ENCODE measurements around the gene TTC39B. TPM values are rescaled to one million over a fixed set of nuclear protein-coding genes. Genes with fewer than 3 reads are reported as not detected.
A peak's percentile ranks its signal among the peaks of the same experiment; 100 is the strongest.
"Not testable (repeated sequence)": the region's sequence is repeated elsewhere in the genome, so short reads cannot be mapped to it uniquely, and the experiment has no call there.

Gene TTC39B
- total RNA-seq, 1 donor from 2014 or later: 6.2 TPM

DNA sequence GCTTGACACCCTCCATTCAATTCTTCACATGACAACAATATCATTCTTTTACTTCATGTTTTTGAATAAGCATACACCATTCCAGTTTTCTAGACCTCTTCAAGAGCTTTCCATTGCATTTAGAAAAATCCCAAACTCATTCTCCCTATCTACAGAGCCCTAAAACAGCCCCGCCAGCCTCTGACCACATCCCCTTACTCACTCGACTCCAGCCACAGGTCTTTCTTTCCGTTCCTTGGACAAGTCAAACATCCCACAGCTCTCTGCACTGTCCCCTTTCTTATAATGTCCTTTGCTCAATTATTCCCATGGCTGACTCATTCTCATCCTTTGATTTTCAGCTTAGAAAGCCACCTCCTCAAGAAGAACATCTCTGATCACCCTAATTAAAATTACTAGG is 38.2 kb downstream of the TTC39B start:
- no peak for DNase-seq (ENCODE audit: low read depth)

DNA sequence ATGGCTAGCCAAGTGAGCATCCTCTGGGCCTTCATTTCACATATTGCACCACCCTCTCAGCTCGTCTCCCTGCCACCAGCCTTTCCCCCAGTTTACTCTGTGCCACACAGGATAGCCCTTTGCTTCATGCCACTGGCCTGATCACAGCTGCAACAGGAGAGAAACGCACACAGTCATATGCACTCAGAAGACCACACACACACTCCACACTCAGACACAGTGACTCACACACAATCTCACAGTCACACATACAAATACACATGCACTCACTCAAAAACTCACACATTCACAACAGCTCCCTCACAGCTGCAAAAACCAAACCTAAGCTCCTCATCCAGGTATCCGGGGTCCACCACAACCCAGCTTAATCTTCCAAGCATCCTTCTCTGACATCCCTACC is 38.7 kb downstream of the TTC39B start:
- DNase-seq (ENCODE audit: low read depth): no peak

DNA sequence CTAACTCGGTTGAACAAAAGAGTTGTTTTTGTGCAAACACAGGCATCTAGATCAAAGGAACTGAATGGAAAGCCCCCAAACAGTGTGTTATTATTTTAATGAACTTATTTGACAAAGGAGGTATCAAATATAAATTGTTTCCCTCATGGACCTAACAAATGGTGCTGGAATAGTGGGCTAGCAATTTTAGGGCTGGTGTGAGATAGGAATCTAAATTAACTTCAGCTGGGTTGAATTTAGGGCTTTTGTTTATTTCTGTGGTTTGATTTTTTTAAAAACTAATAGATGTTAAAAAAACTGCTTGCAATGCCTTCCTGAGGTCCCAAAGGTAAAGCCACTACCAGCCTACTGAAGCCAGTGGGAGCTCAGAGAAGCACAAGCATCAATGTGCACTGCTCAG is 42.1 kb downstream of the TTC39B start:
- no peak for DNase-seq (ENCODE audit: low read depth)

DNA sequence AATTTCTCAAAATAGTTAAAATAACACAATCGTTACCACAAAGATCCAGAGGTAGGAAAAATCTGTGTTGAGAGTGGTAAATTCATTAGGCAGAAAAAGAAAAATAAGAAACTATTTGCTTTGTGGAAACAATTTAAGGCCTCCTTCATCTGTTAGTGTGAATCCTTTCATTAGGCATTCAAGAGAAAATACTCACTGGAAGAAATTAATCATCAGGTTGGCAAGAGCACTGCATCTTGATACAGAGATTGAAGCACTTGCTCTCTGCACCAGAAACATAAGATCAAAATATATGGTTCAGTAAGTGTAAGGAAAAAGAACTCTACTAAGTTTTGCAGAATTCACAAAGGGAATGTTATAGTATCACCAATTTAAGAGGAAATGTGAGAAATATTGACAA is 44.4 kb downstream of the TTC39B start:
- no peak for DNase-seq (ENCODE audit: low read depth)

DNA sequence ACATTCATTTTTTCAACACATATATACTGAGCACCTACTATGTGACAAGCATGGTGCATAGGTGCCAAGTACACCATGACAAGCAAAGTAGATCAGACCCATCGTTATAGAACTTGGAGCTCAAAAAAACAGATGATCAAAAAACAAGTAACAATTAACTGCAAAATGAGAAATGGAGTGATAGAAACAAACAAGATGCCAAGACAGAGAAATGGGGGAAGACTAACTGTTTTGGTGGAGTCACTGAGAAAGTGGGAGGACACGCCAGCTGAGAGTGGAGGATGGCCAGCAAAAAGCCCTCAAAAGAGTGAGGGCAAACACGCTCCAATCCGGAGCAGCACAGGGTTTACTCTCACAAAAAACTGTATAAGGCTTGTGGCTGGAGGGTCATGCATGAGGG is 50.6 kb downstream of the TTC39B start:
- DNase-seq (ENCODE audit: low read depth): no peak

DNA sequence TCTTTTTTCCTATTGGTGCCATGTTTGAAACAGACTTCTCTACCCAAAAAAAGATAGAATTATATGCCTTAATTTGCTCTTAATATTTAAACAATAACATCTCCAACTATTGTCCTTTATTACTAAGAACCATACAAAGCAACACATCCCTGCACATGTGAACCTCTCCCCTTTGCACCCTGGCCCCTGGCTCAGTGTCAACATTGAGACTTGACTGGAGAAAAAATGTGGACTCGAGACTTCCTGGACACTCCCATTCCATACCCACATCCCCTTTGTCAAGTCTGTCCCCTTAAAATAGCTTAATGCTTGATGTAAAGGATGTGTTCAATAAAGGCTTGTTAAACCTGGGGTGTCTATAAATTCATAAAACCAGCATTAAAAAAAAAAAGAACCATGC is 53.2 kb downstream of the TTC39B start:
- no peak for DNase-seq (ENCODE audit: low read depth)

DNA sequence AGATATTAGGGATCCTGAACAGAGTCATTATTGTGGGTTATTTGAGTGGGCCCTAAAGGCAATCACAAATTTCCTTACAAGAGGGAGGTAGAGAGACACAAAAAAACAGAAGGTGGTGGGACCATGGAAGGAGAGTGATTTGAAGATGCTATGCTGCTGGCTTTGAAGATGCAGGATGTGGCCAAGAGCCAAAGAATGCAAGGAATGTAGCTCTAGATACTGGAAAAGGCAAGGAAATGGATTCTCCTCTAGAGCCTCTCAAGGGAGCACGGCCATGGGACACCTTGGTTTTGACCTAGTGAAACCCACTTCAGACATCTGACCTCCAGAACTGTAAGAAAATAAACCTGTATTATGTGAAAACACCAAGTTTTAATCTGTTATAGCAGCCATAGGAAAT is 53.8 kb downstream of the TTC39B start:
- no peak for DNase-seq (ENCODE audit: low read depth)

DNA sequence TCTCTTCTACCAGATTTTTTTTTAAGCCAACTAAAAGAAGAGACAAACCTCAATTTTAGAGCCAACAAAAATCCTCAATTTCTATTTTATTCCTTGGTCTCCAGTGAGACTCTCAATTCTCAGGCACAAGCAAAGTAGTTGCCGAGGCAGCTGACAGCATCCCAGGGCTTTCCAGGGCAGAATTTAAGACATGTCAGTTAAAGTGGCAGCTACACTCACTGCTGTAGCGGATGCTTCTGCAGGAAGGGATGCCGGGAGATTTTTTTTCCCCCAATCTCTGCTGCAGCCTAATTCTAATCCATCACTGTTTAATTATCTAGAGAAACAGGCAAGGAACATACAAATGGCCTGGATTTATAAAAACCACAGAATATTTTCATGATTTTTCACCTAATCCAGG is 57.0 kb downstream of the TTC39B start:
- peak; percentile 32 for DNase-seq (ENCODE audit: low read depth)

DNA sequence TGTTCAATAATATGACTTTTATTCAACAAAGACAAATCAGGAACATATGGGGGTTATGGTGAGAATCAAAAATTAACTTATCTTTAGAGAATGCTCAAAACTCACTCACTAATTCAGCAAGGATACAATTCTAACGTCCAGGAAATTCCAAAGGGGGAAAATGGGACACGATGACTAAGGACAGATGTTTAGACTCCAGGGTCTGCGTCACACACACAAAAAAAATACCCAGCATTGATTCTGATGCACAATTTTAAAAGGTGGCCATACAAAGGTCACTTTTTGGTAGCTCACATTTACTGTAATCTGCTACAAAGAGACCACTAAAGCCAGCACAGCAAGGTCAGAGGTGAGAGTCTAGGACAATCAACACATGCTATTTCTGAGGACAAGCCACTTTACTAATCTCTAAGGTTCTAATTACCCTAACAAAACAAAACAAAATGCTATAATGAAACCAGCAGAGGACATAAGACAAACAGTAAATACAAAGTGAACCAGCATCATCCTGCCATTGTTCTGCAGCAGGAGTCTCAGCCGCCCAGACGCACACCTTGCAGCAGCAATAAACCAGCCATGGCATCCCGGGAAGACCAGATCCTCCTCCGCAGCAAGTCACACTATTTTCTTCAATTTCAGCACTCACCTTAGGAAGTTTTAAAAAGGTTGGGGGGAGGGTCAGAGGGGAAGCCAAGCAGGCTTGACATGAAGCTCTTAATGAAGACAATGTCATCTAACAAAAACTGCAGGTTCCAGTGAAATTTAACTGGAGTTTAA is 57.8 kb downstream of the TTC39B start:
- peak; percentile 39 for DNase-seq (ENCODE audit: low read depth)

DNA sequence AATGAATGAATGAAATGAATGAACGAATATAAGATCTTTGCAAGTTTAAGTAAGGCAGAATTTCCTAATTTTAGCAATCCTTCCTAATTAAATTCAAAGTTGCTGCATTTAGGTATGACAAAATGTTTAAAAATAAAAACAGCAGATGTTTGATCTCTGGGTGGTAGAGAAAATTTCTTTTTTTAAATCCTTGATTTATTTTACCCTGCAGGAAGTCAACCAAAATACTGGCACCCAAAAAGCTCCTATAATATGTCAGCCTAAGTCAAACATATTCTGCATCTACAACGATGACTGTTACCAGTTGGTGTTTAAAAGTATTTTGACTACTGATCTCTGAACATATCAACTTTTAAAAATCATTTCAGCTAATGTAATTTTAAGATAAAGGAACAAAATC is 58.4 kb downstream of the TTC39B start:
- DNase-seq (ENCODE audit: low read depth): no peak

DNA sequence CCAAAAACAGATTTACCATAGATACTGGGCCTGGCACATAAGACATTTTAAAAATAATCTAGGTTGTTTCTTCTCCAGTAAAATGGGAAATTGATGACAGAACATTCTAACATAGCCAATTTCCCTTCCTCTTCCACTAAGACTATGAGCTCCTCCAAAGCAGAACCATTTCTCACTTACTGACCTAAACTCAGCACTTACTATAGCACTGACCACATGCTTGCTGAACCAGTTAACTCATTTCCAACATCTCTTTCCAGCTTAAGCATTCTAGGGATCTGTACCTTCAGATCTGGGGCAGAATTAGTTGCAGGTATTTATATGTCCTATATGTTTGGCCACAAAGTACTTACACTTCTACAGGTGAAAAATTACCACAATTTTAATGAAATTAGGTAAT is 58.9 kb downstream of the TTC39B start:
- DNase-seq (ENCODE audit: low read depth): no peak

DNA sequence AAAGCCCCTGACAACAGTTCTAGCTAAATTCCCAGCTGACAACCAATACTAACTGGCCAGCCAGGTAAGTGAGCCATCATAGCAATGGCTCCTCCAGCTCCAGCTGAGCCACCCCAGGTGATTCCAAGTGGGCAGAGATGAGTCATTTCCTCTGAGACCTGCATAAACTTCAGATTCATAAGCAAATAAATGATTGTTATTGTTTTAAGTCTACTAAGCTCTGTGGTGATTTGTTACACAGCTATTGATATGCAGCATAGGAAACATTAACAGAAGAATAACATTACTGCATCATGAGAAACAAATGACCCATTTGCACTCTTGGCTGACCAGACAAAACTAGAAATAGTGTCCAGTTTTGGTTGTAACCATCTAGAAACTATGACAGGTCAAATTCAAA is 60.3 kb downstream of the TTC39B start:
- DNase-seq (ENCODE audit: low read depth): no peak

DNA sequence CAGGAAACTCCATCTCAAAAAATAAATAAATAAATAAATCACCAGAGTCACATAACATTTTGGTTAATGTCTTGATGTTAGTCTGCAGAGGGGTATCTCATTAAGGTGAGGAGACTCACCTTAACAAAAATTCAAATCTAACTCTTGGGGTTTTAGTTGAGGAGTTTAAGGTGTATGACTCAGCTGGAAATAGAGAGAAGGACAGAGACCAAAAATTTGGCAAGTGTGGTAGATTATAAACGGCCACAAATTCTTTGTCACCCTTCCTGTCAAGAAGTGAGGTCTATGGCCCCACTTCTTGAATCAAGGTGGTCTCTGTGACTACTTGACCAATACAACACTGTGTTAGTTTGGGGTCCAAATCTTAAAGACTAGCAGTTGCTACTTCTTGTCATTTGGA is 60.8 kb downstream of the TTC39B start:
- DNase-seq (ENCODE audit: low read depth): no peak

DNA sequence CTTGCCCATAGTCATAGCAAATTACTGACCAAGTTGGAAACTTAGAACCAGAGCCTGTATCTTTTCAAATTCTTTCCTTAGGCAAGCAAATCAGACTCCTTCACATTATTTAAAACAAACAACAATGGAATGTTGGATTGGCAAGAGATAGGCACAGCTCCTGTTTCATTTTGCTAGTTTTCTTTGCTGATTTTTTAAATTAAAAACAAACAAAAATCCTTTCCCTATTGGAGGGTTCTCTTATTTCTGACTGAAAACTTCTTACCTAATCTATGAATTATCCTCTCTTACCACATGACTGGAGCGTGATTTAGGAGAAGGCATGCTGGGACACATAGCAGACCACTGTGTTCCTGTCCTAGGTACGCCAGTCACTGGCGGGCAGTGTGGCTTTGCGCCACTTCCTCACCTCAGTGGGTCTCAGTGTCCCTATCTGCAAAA is 63.0 kb downstream of the TTC39B start:
- DNase-seq (ENCODE audit: low read depth): peak; percentile 53

DNA sequence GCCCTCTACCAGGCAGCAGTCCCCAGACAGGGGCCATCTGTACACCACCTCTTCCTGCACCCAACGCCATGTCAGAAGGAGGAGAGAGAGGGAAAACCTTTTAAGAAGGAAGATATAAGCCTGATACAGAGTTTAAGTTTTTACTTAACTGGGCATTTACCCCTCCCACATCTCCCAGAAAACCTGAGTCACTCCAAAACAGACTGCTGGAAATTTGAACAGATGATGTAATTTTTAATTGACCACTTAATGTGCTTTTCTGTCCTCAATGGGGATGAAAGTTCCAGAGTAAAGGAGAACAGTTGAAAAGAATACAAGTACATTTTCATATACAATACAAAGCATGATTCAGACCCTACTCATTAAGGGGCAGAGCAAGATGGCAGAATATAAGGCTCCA is 63.9 kb downstream of the TTC39B start:
- no peak for DNase-seq (ENCODE audit: low read depth)

DNA sequence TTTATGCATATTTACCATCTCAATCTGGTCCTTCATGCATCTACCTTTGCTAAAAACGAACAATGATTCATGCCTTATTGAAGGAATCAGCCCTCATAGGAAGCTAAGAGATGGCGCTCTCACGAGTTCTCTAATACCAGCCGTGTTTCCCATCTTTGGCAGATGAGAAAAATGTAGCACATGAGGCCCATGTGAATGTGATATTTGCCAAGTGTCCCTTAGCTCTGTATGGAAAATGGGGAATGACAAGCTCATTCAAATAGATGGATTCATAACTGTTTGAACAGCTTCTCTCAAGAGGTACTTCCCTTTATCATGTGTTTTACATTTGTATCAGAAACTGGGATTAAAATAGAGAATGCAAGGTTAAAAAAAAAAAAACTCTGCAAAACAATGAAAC is 66.1 kb downstream of the TTC39B start:
- DNase-seq (ENCODE audit: low read depth): no peak

DNA sequence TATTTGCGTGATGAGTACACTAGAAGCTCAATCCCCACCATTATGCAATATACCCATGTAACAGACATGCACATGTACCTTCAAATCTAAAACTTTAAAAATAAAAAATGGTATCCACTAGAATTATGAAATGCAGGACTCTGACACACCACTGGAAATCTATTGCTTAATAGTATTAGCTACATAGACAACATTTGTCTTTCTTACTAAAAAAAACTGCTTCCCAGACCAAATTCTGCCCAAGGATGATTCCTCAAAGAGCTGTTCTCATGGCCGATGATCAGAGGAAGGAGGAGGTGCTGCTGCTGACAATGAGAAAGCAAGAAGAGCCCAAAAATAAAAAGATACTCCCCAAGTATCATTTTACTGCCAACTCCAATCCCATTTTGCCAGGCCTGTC is 67.2 kb downstream of the TTC39B start:
- DNase-seq (ENCODE audit: low read depth): no peak

DNA sequence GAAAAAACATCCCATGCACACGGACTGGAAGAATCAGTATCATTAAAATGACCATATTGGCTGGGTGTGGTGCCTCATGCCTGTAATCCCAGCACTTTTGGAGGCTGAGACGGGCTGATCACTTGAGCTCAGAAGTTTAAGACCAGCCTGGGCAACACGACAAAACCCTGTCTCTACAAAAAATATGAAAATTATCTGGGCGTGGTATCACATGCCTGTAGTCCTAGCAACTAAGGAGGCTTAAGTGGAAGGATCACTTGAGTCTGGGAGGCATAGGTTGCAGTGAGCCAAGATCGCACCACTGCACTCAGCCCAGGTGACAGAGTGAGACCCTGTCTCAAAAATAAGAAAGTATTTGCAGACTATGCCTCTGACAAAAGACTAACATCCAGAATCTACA is 68.4 kb downstream of the TTC39B start:
- no peak for DNase-seq (ENCODE audit: low read depth)

DNA sequence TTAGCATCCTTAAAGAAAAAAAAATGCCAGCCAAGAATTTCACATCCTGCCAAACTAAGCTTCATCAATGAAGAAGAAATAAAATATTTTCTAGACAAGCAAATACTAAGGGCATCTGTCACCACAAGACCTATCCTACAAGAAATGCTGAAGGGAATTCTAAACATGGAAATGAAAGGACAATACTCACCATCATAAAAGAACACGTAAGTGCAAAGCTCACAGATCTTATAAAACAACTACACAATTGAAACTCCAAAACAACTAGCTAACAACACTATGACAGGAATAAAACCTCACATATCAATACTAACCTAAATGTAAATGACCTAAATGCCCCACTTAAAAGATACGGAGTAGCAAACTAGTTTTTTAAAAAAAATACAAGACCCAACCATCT is 71.4 kb downstream of the TTC39B start:
- DNase-seq (ENCODE audit: low read depth): no peak

DNA sequence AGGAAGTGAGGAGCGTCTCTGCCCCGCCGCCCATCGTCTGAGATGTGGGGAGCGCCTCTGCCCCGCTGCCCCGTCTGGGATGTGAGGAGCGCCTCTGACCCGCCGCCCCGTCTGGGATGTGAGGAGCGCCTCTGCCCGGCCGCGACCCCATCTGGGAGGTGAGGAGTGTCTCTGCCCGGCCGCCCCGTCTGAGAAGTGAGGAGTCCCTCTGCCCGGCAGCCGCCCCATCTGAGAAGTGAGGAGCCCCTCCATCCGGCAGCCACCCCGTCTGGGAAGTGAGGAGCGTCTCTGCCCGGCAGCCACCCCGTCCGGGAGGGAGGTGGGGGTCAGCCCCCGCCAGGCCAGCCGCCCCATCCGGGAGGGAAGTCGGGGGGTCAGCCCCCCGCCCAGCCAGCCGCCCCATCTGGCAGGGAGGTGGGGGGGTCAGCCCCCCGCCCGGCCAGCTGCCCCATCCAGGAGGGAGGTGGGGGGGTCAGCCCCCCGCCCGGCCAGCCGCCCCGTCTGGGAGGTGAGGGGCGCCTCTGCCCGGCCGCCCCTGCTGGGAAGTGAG is 73.0 kb downstream of the TTC39B start:
- DNase-seq (ENCODE audit: low read depth): not testable (repeated sequence)

DNA sequence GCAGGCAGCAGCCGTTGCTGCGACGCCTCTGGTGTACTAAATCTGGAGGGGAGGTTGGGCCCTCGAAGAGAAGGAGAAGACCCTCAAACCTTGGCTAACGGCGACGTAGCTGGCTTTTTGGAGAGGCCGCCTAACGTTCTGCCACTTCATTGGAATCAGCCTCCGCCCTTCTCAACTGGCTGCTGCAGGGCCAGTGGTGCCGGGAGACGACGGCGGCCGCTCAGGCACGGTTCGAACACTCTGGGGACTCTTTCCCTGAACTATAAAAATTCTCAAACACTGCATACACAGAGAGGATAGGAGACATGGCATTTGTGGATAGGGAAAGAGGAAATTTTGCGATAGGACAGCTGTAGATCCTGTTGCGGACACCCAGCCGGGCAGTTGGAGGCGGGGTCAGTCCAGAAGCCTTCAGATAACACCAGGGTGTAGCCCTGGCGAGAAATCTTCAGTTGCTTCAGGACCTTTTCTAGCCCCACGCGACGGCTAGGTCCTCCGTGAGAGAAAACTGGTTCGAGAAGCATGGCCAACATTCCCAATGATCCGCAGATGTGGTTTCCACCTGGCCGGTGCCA is 74.2 kb downstream of the TTC39B start:
- not testable (repeated sequence) for DNase-seq (ENCODE audit: low read depth)

DNA sequence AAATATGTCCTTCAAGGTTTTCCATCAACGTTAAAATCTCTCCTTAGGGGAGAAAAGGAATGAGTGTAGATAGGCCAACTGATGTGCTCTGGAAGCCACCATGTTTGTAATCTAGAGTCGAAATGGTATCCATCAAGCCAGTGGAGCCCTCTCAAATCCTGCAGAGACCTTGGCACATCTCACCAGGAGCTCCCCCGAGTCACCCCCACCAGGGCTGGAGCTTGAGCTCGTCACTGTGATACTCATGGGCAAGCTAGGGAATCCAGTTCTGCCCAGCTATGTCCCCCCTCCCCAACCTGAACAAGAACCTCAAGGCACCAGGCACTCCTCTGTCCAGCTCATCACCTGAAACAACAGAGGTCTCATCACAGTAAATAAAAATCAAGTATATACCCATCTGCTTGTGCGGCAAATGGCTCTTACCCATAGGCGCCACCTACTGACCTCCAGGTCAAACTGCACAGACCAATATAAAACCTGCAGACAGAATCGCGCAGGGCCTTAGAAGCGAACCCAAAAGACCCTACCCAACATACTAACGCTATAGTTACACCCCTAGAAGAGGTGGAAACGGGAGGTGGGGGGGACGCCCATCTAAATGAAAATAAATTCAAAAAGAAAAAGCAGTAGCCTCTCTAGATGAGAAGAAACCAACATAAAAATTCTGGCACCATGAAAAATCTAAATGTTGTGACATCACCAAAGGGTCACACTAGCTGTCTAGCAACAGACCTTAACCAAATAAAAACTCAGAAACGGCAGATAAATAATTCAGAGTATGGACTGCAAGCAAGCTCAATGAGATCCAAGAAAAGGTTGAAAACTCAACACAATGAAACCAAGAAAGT is 75.0 kb downstream of the TTC39B start:
- no peak for DNase-seq (ENCODE audit: low read depth)
